ENCODE measurements around the gene VWA5B2.

Gene VWA5B2

GRCh38 chr3:184189421-184189820, 40.0 kb upstream of the VWA5B2 start:
- Histone ChIP-seq H3K9me2 (ENCODE audit: low read depth, low read length) (no peaks in the 10 kb centered on the region), H3K4me3 (ENCODE audit: low read depth, low read length, poor library complexity, severe bottlenecking) (no peak overlapping the region), H3K79me2 (ENCODE audit: insufficient read depth, low read length) (peaks cover 16% of the 10 kb centered on the region), H3F3A (ENCODE audit: insufficient read depth, low read length) (no peaks in the 10 kb centered on the region), H3K4me2 (ENCODE audit: low read length) (no peak overlapping the region), H3K27me3 (ENCODE audit: insufficient read depth, low read length) (no peaks in the 10 kb centered on the region), H3K4me1 (ENCODE audit: insufficient read depth, low read length, severe bottlenecking) (peaks cover 24% of the 10 kb centered on the region), H3K36me3 (ENCODE audit: insufficient read depth, low read length) (peaks cover 71% of the 10 kb centered on the region), H3K27ac (ENCODE audit: low read depth, low read length, poor library complexity, severe bottlenecking) (no peak overlapping the region), H3K9me3 (ENCODE audit: low read length) (no peaks in the 10 kb centered on the region), H4K20me1 (ENCODE audit: insufficient read depth, low read length) (0 out of 2 replicates have a peak, but pooled peaks cover 2% of the 10 kb centered on the region), H2AFZ (ENCODE audit: low read length) (no peak overlapping the region), H3K9ac (ENCODE audit: low read length) (no peak overlapping the region)
- TF ChIP-seq, protein P1, sequence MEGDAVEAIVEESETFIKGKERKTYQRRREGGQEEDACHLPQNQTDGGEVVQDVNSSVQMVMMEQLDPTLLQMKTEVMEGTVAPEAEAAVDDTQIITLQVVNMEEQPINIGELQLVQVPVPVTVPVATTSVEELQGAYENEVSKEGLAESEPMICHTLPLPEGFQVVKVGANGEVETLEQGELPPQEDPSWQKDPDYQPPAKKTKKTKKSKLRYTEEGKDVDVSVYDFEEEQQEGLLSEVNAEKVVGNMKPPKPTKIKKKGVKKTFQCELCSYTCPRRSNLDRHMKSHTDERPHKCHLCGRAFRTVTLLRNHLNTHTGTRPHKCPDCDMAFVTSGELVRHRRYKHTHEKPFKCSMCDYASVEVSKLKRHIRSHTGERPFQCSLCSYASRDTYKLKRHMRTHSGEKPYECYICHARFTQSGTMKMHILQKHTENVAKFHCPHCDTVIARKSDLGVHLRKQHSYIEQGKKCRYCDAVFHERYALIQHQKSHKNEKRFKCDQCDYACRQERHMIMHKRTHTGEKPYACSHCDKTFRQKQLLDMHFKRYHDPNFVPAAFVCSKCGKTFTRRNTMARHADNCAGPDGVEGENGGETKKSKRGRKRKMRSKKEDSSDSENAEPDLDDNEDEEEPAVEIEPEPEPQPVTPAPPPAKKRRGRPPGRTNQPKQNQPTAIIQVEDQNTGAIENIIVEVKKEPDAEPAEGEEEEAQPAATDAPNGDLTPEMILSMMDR (IDR thresholded peaks at IDR 0.05; ENCODE audit: low read length) = no peak
- no peak for TF ChIP-seq EZH2 (IDR thresholded peaks at IDR 0.05; ENCODE audit: borderline replicate concordance, low read length)

- Histone ChIP-seq H3K27me3 (ENCODE audit: insufficient read depth, low read length) (no peaks in the 10 kb centered on the region), H3F3A (ENCODE audit: insufficient read depth, low read length) (no peaks in the 10 kb centered on the region), H3K9ac (ENCODE audit: low read length) (no peak overlapping the region), H2AFZ (ENCODE audit: low read length) (no peak overlapping the region), H3K4me3 (ENCODE audit: low read depth, low read length, poor library complexity, severe bottlenecking) (no peak overlapping the region), H3K9me2 (ENCODE audit: low read depth, low read length) (no peaks in the 10 kb centered on the region), H3K27ac (ENCODE audit: low read depth, low read length, poor library complexity, severe bottlenecking) (no peak overlapping the region), H3K79me2 (ENCODE audit: insufficient read depth, low read length) (no peaks in the 10 kb centered on the region), H3K36me3 (ENCODE audit: insufficient read depth, low read length) (peaks cover 80% of the 10 kb centered on the region), H4K20me1 (ENCODE audit: insufficient read depth, low read length) (no peaks in the 10 kb centered on the region), H3K4me1 (ENCODE audit: insufficient read depth, low read length, severe bottlenecking) (peaks cover under 1% of the 10 kb centered on the region), H3K4me2 (ENCODE audit: low read length) (no peak overlapping the region), H3K9me3 (ENCODE audit: low read length) (no peaks in the 10 kb centered on the region)
- TF ChIP-seq EZH2 (IDR thresholded peaks at IDR 0.05; ENCODE audit: borderline replicate concordance, low read length) = no peak
- TF ChIP-seq, protein P1 (IDR thresholded peaks at IDR 0.05; ENCODE audit: low read length) = no peak
Observed at GRCh38 chr3:184192889-184193288, 36.5 kb upstream of the VWA5B2 start.

GRCh38 chr3:184193991-184194539, 35.3 kb upstream of the VWA5B2 start:
- Histone ChIP-seq H3K9me3 (ENCODE audit: low read length) (no peaks in the 10 kb centered on the region), H3K9me2 (ENCODE audit: low read depth, low read length) (no peaks in the 10 kb centered on the region), H3F3A (ENCODE audit: insufficient read depth, low read length) (no peaks in the 10 kb centered on the region), H4K20me1 (ENCODE audit: insufficient read depth, low read length) (no peaks in the 10 kb centered on the region), H2AFZ (ENCODE audit: low read length) (no peak overlapping the region), H3K9ac (ENCODE audit: low read length) (no peak overlapping the region), H3K4me3 (ENCODE audit: low read depth, low read length, poor library complexity, severe bottlenecking) (no peak overlapping the region), H3K4me1 (ENCODE audit: insufficient read depth, low read length, severe bottlenecking) (no peaks in the 10 kb centered on the region), H3K36me3 (ENCODE audit: insufficient read depth, low read length) (peaks cover 68% of the 10 kb centered on the region), H3K4me2 (ENCODE audit: low read length) (no peak overlapping the region), H3K27ac (ENCODE audit: low read depth, low read length, poor library complexity, severe bottlenecking) (no peak overlapping the region), H3K79me2 (ENCODE audit: insufficient read depth, low read length) (no peaks in the 10 kb centered on the region), H3K27me3 (ENCODE audit: insufficient read depth, low read length) (no peaks in the 10 kb centered on the region)
- TF ChIP-seq, protein P1 (IDR thresholded peaks at IDR 0.05; ENCODE audit: low read length) = no peak
- TF ChIP-seq EZH2 (IDR thresholded peaks at IDR 0.05; ENCODE audit: borderline replicate concordance, low read length) = no peak
